GM21737 (cell line): ENCODE results near the gene TCF4.

ENCODE experiments used
- ATAC-seq: cut with Tn5 transposase; IDR thresholded peaks from one replicate; pipeline ENCODE4 v1.9.1; 2021; ENCODE audit warnings: mild to moderate bottlenecking, moderate library complexity; ENCODE audit not compliant: unreplicated experiment

The TCF4 gene

DNA sequence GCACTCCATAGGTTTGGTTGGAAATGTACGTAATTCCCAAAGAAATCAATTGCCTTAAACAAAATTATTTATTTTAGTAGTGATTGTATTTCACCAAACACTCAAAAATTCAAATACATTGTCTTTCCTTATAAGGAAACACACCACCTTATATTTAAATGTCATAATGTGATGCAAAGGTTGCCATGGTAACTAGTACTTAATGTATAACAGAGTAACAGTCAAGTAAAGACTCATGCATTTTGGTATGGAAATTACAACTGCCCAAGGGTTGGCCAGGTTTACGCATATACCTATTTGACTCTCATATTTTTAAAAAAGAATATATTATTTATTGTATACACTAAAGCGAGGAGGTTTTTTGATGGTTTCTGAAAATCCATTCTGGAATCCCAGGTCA lies 231.2 kb downstream of the TCF4 start:
- ATAC-seq: no peak

- no peak for ATAC-seq
Measured at GRCh38 chr18:55355223-55355622, 232.8 kb downstream of the TCF4 start.

- ATAC-seq: no peak
Measured at GRCh38 chr18:55354795-55355194, 233.2 kb downstream of the TCF4 start.

GRCh38 chr18:55353806-55354205 lies 234.2 kb downstream of the TCF4 start:
- no peak for ATAC-seq

DNA sequence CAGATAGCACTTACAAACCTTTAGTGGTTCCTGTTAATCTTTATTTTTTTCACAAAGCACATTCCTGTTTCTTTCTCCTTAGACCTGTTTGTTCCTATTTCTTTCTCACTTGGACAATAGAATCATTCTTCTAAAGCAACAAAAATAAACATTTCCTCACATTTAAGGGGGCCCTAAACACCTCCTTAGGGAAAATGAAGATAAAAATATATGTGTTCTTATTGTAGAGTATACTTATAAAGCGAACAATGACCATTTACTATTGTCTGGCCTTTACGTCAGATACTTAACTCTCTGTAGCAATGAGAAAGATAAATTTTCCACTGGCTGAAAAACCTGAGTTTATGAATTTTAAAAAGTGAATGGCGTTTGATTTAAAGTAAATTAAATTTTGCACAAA lies 234.6 kb downstream of the TCF4 start:
- no peak for ATAC-seq

DNA sequence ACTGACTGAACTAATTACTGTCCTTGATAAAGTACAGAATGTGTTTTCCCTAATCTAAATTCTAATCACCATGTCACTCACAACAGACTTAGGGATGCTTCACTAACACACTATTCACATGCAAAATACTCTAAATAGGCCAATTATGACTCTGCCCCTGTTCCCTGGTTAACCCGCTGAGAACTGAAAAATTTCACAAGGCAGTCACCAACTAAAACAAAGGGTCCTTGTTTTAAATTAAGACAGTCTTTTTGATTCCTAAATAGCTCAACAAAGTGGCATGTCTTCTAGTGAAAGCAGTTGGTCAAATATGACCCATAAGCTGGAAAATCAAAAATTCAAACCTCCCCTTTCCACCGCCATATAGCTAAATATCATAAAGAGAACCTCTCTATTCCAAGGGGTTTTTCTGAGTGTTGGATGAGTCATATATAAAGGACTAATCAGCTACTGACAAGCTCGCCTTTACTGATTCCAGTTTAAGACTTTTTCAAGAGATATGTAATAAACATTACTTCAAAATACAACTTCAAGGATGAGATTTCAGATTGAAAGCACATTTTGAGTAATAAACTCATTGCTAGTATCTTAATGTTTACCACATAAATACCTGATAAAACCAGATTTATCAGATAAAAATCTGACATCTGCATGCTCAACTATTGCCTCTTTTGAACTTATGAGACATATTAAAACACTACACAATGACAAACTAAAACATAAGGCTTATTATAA lies 235.8 kb downstream of the TCF4 start:
- ATAC-seq: no peak

DNA sequence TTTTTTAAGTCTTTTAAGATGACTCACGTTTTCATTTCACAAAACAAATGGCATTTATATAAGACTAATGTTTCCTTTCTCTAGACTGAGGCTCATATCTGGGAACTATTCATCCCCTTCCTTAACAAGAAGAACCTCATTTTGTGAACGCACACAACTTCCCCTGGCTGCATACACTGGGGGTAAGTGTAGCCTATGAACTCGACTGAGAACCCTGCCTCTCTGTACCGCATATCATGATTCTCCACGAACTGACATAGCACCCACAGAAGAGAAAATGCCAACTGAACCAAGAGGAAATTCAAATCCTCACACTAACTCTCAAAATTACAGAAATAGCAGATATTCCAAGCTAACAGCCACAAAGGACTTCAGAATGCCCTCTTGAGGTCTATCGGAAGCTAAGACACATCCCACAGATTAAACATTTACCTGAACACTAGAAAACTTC lies 236.7 kb downstream of the TCF4 start:
- ATAC-seq: no peak

GRCh38 chr18:55349685-55350084 lies 238.3 kb downstream of the TCF4 start:
- ATAC-seq: no peak

- ATAC-seq: no peak
Measured at GRCh38 chr18:55346961-55347740, 240.8 kb downstream of the TCF4 start.

DNA sequence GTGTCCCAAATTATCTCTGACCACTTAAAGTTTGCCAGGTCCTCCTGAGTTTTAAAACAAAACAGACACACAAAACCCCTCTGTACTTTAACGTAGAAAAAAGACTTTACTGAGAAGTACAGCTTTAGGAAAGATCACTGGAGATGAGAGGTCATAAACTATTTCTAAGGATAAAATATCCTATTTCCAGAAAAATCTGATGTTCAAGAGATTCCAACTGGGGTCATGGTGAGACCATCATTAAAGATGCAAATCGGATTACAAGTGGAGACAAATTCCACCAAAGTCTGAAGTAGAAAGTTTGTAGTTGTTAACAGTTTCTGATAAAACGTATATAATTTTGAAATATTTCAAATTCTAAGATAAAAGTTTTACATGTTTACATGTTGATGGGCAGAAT lies 241.6 kb downstream of the TCF4 start:
- no peak for ATAC-seq

DNA sequence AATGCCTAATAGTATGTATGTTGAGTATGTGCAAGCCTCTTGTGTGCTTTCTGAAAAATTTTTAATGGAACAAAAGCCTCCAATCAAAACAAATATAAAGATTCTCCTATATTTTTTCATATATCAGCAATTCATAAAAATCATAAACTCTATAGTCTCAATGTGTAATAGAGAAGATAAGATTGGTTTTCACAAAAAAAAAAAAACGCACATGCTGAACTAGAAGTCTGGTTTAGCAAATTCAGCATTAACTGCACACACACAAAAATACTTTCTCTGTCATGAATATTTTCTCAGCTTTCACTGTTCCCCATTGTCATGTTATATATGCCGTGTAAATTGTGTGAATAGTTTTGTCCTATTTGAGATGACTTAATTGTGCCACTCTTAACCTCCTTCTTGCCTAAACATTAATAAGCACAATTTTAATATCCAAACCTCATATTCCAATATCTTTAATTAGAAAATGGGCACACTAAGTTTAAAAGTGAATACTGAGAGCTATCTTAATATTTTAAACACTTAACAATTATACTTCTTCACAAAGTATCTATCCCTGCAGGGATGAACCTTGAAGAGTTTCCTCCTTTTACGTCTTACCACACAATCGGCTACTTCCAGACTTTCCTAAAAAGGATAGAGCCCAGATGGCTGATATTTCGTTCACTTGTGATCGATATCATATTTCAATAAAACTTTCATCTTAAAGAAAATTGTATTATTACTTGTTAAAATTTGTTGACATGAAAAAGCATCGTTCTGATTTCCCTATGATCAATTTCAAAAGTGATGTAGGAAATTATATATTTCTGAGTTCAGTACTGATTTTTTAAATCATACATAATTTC lies 242.7 kb downstream of the TCF4 start:
- no peak for ATAC-seq

- peak; percentile 56 for ATAC-seq
Measured at GRCh38 chr18:55343396-55344073, 244.5 kb downstream of the TCF4 start.

DNA sequence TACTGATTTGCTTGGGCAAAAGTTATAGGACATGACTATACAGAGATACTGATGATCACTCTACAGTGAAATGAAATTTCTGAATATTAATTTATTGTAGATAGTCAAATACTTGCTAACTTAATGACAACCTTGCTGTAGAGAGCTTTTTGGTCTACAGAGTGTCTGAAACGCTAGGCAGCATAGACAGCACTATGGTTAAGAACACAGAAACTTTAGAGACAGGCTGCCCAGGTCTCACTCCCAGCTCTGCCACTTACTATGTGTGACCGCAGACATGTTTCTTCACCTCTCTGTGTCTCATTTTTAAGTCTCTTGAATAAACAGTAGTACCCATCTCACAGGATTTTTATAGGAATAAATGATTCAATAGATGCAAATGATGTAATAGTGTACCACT lies 247.0 kb downstream of the TCF4 start:
- ATAC-seq: no peak

DNA sequence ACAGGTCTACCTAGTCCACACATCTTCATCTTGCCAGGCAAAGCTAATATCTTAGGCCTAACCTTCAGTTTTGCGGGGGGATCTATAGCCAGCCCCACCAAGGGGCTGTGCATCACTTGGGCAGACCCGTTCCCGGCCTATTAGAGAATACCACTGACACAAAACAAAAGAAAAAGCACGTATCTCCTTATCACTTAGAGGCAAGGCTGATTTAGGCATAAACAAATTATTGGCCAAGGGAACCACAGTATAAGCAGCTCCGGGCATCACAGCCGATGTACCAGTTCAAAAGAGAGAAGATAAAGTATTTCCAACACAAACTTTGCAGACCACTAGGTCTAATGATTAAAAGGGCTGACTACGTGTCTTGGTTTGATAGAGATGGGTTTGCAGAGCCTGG lies 248.0 kb downstream of the TCF4 start:
- ATAC-seq: no peak

GRCh38 chr18:55338978-55339650 lies 248.9 kb downstream of the TCF4 start:
- no peak for ATAC-seq

- no peak for ATAC-seq
Measured at GRCh38 chr18:55337908-55338521, 250.0 kb downstream of the TCF4 start.

DNA sequence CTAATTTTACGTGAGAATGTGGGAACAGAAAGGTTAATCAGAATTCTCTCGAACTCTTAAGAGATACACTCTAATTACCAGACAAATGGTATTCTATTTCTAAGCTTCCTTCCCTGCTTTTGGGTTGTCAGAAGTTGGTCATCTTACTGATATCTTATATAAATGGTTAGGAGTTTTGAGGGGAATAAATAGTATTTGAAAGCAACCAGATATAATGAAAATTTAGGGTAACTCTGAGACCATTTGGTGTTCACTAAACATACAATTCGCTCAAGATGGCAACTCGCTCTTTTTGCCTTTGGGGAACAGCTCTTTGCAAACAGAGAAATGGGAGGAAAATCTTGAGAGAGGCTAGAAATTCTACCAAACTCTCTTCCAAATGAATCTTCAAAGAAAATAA lies 250.9 kb downstream of the TCF4 start:
- no peak for ATAC-seq

DNA sequence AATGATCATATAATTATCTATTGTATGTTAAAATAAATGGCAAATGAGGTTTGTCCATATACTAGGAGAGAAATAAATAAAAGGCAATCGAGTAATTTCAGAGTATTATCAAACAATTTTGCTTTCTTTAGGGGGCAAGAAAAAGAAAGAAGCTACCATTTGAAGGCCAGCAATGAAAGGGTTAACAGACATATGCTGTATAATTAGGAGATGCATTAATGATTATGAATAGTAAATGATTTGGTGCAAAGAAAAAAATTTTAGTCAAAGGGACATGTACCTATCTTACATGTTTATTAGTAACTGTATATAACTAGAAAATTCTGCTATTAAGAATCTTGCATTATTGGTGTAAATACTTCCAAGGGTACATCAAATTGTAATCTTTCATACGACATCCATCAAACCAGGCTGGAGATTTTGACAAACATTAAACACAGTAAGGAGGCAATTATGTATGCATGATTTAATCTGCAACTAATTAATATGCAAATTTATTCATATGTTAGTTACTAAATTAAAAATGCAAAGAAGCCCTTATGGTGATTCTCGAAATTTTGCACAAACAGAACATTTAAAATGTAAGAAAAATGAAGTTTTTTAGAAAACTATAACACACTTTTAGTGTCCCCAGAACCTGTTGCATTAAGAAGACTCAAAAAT lies 251.4 kb downstream of the TCF4 start:
- no peak for ATAC-seq

DNA sequence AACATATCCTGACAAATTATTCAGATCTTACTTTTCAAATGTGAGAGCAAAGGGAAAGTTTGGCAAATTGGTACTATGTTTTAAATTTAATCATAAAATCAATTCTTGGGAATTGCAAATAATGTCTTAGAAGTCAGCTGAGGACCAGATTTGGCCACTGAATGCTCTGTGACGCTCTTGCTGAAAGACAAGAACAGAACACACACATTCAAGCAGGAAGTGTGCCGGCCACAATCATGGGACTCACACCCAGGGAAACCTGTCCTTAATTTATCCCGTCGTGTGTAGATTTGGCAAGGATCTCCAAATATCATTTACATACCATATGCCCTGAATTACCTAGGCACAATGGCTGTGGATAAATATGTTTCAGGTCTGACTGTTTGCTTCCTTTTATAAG lies 253.1 kb downstream of the TCF4 start:
- ATAC-seq: no peak
